SK-N-MC (cell line): Measurements from ENCODE around the gene CDC42BPB.

ENCODE experiments used
- DNase-seq: peaks from one replicate; pipeline ENCODE4 v3.0.0-alpha.2; 2011; ENCODE audit warnings: low read depth, low spot score
- H3K27ac ChIP-seq: fragments of 200-600 bp; sonication (generic); 2 replicates; pipeline ENCODE4 v1.5.1; 2016; ENCODE audit warnings: mixed run types
- H3K36me3 ChIP-seq: fragments of 200-600 bp; sonication (generic); 2 replicates; pipeline ENCODE4 v1.6.1; 2017; ENCODE audit warnings: antibody characterized with exemption, low read length, mixed read lengths; ENCODE audit not compliant: insufficient read depth
- H3K4me3 ChIP-seq: fragments of 200-600 bp; sonication (generic); 2 replicates; pipeline ENCODE4 v1.5.1; 2016
- H3K9ac ChIP-seq: fragments of 200-600 bp; sonication (generic); 2 replicates; pipeline ENCODE4 v1.8.0; 2017; ENCODE audit warnings: mixed run types, mixed read lengths; ENCODE audit not compliant: insufficient read length
- H3K9me3 ChIP-seq: fragments of 200-600 bp; sonication (generic); 2 replicates; pipeline ENCODE4 v1.6.1; 2017; ENCODE audit warnings: low read depth, mild to moderate bottlenecking, antibody characterized with exemption, low read length, moderate library complexity, mixed read lengths
- EZH2 ChIP-seq: fragments of 200-600 bp; sonication (generic); IDR thresholded peaks from one replicate; pipeline ENCODE4 v1.6.1; 2017; ENCODE audit warnings: antibody characterized with exemption
- FOXP2 ChIP-seq: optimal IDR thresholded peaks from 2 replicates; pipeline ENCODE3; 2011; ENCODE audit warnings: mild to moderate bottlenecking, moderate library complexity; ENCODE audit not compliant: insufficient read depth; ENCODE audit errors: extremely low read length, control extremely low read depth
- POLR2AphosphoS5 ChIP-seq: IDR thresholded peaks from 2 replicates; pipeline ENCODE4 v1.6.1; 2012; ENCODE audit warnings: mild to moderate bottlenecking, low read depth, low read length, borderline replicate concordance

Gene CDC42BPB

DNA sequence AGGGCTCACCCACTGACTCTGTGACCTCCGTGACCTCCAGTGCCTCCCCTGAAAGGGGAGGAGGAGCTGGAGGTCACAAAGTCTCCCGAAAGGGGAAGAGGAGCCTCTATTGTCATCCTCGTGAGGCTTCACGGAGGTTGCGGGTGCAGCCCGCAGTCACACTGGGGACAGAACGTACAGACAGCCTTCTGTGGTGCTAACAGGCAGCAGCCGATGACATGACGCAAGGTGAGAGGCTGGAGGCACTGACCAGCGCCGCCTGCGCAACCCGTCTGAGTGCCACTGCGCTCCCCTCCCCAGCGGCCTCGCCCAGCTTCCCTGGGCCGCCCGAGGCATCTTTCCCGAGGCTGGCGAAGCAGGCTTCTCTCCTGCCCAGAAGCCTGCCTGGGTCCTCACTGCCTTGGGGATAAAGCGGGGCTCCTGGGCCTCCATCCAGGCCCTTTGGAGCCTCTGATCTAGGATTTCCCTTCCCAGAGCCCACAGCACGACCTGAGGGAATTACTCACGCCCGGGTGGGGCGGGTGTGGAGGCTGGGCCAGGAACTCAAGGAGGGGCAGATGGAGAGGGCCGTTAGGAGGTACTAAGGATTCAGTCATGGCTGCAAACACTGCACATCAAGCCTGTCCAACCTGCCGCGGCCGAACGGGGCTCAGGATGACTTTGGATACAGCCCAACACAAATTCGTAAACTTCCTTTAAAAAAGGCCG lies 14.3 kb upstream of the CDC42BPB start:
- Histone ChIP-seq H3K4me3 (no peak overlapping the region), H3K27ac (no peak overlapping the region), H3K9me3 (no peaks in the 10 kb centered on the region), H3K9ac (no peak overlapping the region), H3K36me3 (no peaks in the 10 kb centered on the region)
- DNase-seq, result no peak
- no peak for TF ChIP-seq POLR2AphosphoS5
- no peak for TF ChIP-seq EZH2
- no peak for TF ChIP-seq FOXP2

DNA sequence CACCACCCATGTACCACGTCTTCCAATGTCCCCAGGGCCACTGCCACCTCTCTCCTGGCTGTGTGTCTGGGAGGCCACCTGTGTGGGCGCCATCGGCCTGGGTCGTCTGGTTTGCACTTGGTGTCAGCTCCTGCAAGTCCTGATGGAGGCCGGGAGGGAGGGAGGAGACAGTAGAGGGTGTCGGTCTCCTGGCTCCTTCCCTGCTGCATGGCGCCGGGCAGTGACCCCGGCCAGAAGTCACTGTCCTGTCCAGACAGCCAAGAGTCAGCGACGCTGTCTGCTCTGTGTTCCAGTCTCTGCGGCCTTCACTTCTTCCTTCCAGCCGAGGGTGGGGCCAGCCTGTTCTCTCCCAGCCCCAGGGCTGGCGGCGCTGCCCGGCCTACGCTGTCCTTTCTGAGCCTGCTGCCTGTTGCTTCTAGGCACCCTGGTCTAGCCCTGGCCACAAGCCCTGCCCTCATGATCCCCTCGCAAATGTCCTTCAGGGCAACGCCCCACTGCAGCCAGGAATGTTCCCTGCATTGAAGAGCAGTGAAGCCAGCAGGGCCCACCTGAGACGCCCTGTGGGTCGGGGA lies 13.7 kb upstream of the CDC42BPB start:
- H3K36me3 ChIP-seq, result no peaks in the 10 kb centered on the region
- no peak for TF ChIP-seq FOXP2
- no peak for TF ChIP-seq POLR2AphosphoS5
- no peak for TF ChIP-seq EZH2
- H3K9ac ChIP-seq, result no peak overlapping the region
- DNase-seq, result no peak
- no peak overlapping the region for H3K4me3 ChIP-seq
- no peaks in the 10 kb centered on the region for H3K9me3 ChIP-seq
- no peak overlapping the region for H3K27ac ChIP-seq

DNA sequence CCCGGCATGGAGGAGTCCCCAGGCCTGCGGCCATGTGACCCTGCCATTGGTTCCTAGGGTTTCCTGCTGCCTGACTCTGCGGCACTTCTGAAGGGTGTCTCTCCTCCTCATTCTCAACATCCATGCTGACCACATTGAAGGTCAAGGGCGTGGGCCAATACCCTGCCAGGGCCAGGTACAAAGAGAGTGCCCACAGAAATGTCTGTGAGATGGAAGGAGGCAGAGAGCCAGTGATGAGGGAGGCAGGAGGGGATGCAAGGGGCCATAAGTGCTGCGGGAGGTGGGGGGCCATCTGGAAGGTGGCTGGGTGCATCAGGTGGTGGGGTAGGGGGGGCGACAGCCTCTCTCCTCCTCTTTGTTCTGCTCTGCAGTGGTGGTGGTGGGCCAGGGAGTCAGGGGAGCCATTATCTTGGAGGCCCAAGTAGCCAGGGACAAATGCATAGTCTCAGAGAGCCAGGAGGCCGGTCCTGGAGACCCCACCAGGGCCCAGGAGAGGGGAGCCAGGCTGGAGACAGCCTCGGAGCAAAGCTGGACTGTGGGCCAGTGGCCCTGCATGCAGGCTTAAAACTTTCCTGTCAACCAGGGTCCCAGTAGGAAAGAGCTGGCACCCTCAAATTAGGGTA lies 13.0 kb upstream of the CDC42BPB start:
- TF ChIP-seq POLR2AphosphoS5 (no peak), EZH2 (no peak), FOXP2 (no peak)
- DNase-seq, result no peak
- Histone ChIP-seq H3K4me3 (no peak overlapping the region), H3K36me3 (no peaks in the 10 kb centered on the region), H3K9ac (no peak overlapping the region), H3K9me3 (no peaks in the 10 kb centered on the region), H3K27ac (no peak overlapping the region)

DNA sequence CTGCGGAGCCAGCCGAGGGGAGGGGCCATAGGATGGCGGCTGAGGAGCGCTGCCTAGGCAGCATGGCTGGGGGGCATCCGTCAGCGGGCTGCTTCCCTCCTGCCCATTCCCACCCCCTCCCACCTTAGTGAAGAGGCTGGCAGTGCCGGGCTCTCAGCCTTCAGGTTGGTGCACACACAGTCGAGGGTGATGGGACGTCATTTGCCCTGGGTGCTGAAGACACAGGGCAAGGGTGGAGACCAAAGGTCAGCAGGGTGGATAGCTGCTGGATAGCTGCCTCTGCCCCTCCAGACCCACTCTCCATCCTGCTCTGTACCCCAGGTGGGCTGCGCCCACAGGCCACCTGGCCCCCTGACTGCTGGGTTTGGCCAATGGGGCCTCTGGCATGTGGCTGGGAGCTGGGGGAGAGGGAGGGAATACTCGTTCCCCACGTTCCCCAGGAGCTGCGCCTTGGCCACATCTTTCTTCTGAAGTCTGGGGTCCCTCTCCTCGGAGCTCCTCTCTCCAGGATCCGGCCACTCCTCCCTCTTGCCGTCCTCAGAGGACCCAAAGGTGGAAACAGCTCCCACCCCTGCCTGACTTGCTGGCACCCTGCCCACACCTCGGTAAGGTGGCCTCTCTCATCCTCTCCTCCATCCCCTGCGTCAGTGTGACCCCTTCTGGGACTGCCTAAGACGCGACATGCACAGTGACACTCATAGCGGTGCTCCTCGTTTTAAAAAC lies 11.2 kb upstream of the CDC42BPB start:
- no peak for TF ChIP-seq POLR2AphosphoS5
- no peak for TF ChIP-seq FOXP2
- TF ChIP-seq EZH2, result no peak
- H3K9me3 ChIP-seq, result no peaks in the 10 kb centered on the region
- no peak overlapping the region for H3K9ac ChIP-seq
- no peak overlapping the region for H3K27ac ChIP-seq
- no peak for DNase-seq
- H3K4me3 ChIP-seq, result no peak overlapping the region
- H3K36me3 ChIP-seq, result no peaks in the 10 kb centered on the region

DNA sequence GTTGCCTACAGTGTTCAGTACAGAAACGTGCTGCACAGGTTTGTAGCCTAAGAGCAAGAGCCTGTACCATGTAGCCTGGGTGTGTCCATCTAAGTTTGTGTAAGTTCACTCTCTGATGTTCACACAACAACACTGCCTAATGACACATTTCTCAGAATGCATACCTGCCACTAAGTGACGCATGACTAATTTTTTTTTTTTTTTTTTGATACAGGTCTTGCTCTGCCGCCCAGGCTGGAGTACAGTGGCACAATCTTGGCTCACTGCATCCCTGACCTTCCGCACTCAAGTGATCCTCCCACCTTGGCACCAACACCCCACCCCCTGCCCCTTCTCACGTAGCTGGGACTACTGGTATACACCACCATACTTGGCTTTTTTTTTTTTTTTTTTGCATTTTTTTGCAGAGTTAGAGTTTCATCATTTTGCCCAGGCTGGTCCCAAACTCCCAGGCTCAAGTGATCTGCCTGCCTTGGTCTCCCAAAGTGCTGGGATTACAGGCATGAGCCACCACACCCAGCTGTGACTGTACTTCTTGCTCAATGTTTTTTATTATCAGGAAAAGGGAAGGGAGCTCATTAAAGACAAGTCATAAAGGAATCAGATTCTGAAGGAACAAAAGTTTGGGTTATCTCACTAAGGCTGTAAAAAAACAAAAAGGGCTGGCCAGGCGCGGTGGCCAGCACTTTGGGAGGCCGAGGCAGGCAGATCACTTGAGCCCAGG lies 10.0 kb upstream of the CDC42BPB start:
- no peak for DNase-seq
- Histone ChIP-seq H3K9ac (no peak overlapping the region), H3K36me3 (no peaks in the 10 kb centered on the region), H3K9me3 (no peaks in the 10 kb centered on the region), H3K27ac (no peak overlapping the region), H3K4me3 (no peak overlapping the region)
- TF ChIP-seq POLR2AphosphoS5 (no peak), FOXP2 (no peak), EZH2 (no peak)

DNA sequence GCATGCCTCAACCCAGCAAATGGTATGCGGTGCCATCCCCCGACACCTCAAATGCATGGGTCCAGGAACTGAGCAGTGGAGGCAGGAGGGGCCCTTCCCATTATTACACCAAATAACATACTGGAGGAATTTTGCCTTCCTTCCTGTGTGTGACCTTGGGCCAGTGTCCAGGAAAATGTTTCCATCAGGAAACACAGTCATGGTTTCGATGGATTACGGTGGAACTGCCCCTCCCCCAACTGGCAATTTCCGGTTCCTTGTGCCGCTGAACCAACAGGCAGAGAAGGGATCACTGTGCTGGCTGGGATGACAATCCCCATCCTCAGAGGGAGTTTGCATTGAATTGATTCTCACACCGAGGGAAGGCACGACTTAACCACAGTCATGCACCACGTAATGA lies 9.1 kb upstream of the CDC42BPB start:
- no peak overlapping the region for H3K9ac ChIP-seq
- TF ChIP-seq FOXP2, result no peak
- TF ChIP-seq POLR2AphosphoS5, result no peak
- no peak for TF ChIP-seq EZH2
- no peak overlapping the region for H3K27ac ChIP-seq
- H3K9me3 ChIP-seq, result no peaks in the 10 kb centered on the region
- H3K36me3 ChIP-seq, result no peaks in the 10 kb centered on the region
- H3K4me3 ChIP-seq, result no peak overlapping the region
- no peak for DNase-seq

DNA sequence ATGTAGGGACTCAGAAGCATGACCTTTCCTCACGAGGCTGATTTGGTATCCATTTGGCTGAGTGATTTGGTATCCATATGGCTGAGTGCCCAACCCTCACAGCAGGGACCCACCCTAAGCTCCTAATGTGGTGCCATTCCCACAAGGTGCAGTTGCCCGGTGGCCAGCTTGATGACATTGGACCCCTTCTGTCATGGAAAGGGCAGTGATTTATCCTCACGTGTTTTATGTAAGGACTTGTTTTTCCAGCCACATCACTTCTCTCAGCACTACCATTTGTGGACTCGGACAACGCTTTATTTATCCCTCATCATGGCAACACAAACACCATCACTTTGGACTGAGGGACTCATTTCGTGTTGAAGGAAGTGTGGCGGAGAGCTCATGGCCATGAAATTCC lies 8.5 kb upstream of the CDC42BPB start:
- H3K27ac ChIP-seq, result no peak overlapping the region
- H3K36me3 ChIP-seq, result no peaks in the 10 kb centered on the region
- DNase-seq, result no peak
- no peaks in the 10 kb centered on the region for H3K9me3 ChIP-seq
- TF ChIP-seq EZH2, result no peak
- TF ChIP-seq POLR2AphosphoS5, result no peak
- TF ChIP-seq FOXP2, result no peak
- H3K4me3 ChIP-seq, result no peak overlapping the region
- no peak overlapping the region for H3K9ac ChIP-seq
